GM12878 (cell line): ENCODE measurements around the gene ATG5. TPM values are rescaled to one million over a fixed set of nuclear protein-coding genes. Genes with fewer than 3 reads are reported as not detected.
A peak's percentile ranks its signal among the peaks of the same experiment; 100 is the strongest.

Source experiments
- ATF2 ChIP-seq: IDR thresholded peaks from 2 replicates; pipeline ENCODE4 v1.6.1; 2012; ENCODE audit warnings: low read length, inconsistent platforms
- BACH1 ChIP-seq: fragments of 450-650 bp; IDR thresholded peaks from 2 replicates; pipeline ENCODE4 v1.6.1; 2017; ENCODE audit warnings: mild to moderate bottlenecking, borderline replicate concordance
- CEBPB ChIP-seq, 2 experiments: fragments of 150-350 bp in 1 of 2; IDR thresholded peaks; 2 replicates each; pipeline ENCODE4 v1.6.1; 2012 to 2014; ENCODE audit warnings: low read depth in 2 of 2, low read length in 2 of 2, borderline replicate concordance in 1 of 2, inconsistent platforms in 1 of 2
- E4F1 ChIP-seq: fragments of 450-650 bp; IDR thresholded peaks from 2 replicates; pipeline ENCODE4 v1.6.1; 2018; ENCODE audit warnings: borderline replicate concordance, mild to moderate bottlenecking; ENCODE audit not compliant: partially characterized antibody
- FOXM1 ChIP-seq: IDR thresholded peaks from 2 replicates; pipeline ENCODE4 v1.6.1; 2012; ENCODE audit warnings: low read depth, mild to moderate bottlenecking, inconsistent platforms, low read length, moderate library complexity
- IRF3 ChIP-seq: fragments of 450-650 bp; IDR thresholded peaks from 2 replicates; pipeline ENCODE4 v1.6.1; 2014; ENCODE audit warnings: mild to moderate bottlenecking
- IRF4 ChIP-seq: IDR thresholded peaks from 2 replicates; pipeline ENCODE4 v1.6.1; 2011; ENCODE audit warnings: low read depth, low read length
- KLF5 ChIP-seq: fragments of 450-650 bp; IDR thresholded peaks from 2 replicates; pipeline ENCODE4 v1.6.1; 2014; ENCODE audit warnings: mild to moderate bottlenecking; ENCODE audit not compliant: partially characterized antibody
- NFXL1 ChIP-seq: fragments of 450-650 bp; IDR thresholded peaks from 2 replicates; pipeline ENCODE4 v1.6.1; 2017; ENCODE audit warnings: antibody characterized with exemption, mild to moderate bottlenecking, borderline replicate concordance
- NFYB ChIP-seq: IDR thresholded peaks from 2 replicates; pipeline ENCODE4 v1.6.1; 2011; ENCODE audit warnings: low read depth, mild to moderate bottlenecking, low read length, improper control_type of control experiment, moderate library complexity; ENCODE audit not compliant: insufficient read depth
- RAD51 ChIP-seq: fragments of 450-650 bp; IDR thresholded peaks from 2 replicates; pipeline ENCODE4 v1.6.1; 2016; ENCODE audit warnings: moderate library complexity, mild to moderate bottlenecking, inconsistent platforms
- RFX5 ChIP-seq: IDR thresholded peaks from 2 replicates; pipeline ENCODE4 v1.6.1; 2011; ENCODE audit warnings: low read depth, low read length, improper control_type of control experiment
- ZBTB11 ChIP-seq: fragments of 450-650 bp; formaldehyde crosslinking; IDR thresholded peaks from 2 replicates; pipeline ENCODE4 v1.5.0; 2022; ENCODE audit warnings: mild to moderate bottlenecking, missing genetic modification characterization
- ZNF592 ChIP-seq: fragments of 450-650 bp; IDR thresholded peaks from 2 replicates; pipeline ENCODE4 v1.6.1; 2017; ENCODE audit warnings: mild to moderate bottlenecking, moderate library complexity
- ZSCAN29 ChIP-seq: fragments of 450-650 bp; IDR thresholded peaks from 2 replicates; pipeline ENCODE4 v1.6.1; 2017; ENCODE audit warnings: mild to moderate bottlenecking, moderate library complexity
- polyA plus RNA-seq, 11 experiments: library from polyadenylated mRNA; depleted of rRNA in 4 of 11; unstranded in 6 of 11; stranded (reverse) in 5 of 11; fragments of >200 nt; fragmentation: Nextera tagmentation in 4 of 11; fragmentation: Illumina TruSeq in 1 of 11; extraction: Ambion mirVana in 4 of 11; extraction: Trizol in 1 of 11; gene quantifications; 1 replicate in 1 of 11; 2 replicates in 10 of 11; pipeline versions ENCODE4 v1.2.1 to v1.2.3, GENCODE V29; 2011 to 2016; ENCODE audit warnings: inconsistent platforms in 2 of 11, missing spikeins in 2 of 11, low read depth in 1 of 11
- total RNA-seq, 4 experiments: library from RNA; depleted of rRNA in 3 of 4; stranded (reverse); fragments of >200 nt in 3 of 4; fragmentation: Illumina TruSeq in 1 of 4; extraction: Trizol in 1 of 4; gene quantifications; 2 replicates each; pipeline versions ENCODE4 v1.2.1 to v1.2.3, GENCODE V29; 2013 to 2021
- TF ChIP-seq, protein P1 (sequence below): IDR thresholded peaks from 2 replicates; pipeline ENCODE4 v1.6.1; 2011; ENCODE audit warnings: low read depth, low read length, improper control_type of control experiment, borderline replicate concordance

The ATG5 gene
- total and polyA plus RNA-seq, 10 of the 15 experiments (the other 5 are each of a cell fraction or from before 2014, with no cell fraction given), result 12.9 to 51.8 (median 23.9) TPM

DNA sequence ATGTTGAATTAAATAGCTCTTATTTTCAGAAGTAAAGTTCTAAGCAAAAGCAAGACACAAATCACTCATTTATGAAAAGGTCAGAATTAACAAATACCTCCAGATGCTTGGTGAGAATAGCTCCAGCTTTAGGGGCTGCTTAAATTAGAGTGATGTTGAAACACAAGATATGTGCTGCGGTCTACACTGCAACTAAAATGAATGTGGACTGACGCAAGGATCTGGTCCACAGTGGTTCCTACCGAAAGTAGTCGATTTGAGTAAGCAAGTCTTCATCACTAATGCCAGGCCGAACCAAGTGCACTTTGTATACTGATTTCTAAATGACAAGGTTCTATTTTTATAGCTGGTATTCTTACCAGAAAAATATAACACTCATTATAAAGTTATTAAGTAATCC lies 143.1 kb downstream of the ATG5 start (continued):
- TF ChIP-seq CEBPB (IDR thresholded peaks at IDR 0.05; ENCODE audit: borderline replicate concordance in 1 of 2, low read depth in 2 of 2, low read length in 2 of 2) (peak in 1 of 2 experiments; percentile 88; a peak in 1 of 4 replicates), KLF5 (peak; percentile 59), ZNF592 (peak; percentile 73; the same call in 1 of the 2 replicates), FOXM1 (peak; percentile 99), IRF4 (peak; percentile 99), RFX5 (no peak), ZSCAN29 (0 out of 2 replicates have a peak, but pooled peaks have one; percentile 46), NFXL1 (no peak), ZBTB11 (CRISPR knock-in tag) (no peak), IRF3 (no peak), NFYB (no peak), E4F1 (no peak), RAD51 (no peak), ATF2 (peak; percentile 95), BACH1 (peak; percentile 66; the same call in 1 of the 2 replicates)
- TF ChIP-seq, protein P1, sequence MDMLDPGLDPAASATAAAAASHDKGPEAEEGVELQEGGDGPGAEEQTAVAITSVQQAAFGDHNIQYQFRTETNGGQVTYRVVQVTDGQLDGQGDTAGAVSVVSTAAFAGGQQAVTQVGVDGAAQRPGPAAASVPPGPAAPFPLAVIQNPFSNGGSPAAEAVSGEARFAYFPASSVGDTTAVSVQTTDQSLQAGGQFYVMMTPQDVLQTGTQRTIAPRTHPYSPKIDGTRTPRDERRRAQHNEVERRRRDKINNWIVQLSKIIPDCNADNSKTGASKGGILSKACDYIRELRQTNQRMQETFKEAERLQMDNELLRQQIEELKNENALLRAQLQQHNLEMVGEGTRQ, result no peak
